ENCODE measurements around the gene DDX17. TPM values are rescaled to one million over a fixed set of nuclear protein-coding genes. Genes with fewer than 3 reads are reported as not detected.

DDX17 gene
- total RNA-seq, 1 experiment from 2014 or later, result 343 TPM

DNA sequence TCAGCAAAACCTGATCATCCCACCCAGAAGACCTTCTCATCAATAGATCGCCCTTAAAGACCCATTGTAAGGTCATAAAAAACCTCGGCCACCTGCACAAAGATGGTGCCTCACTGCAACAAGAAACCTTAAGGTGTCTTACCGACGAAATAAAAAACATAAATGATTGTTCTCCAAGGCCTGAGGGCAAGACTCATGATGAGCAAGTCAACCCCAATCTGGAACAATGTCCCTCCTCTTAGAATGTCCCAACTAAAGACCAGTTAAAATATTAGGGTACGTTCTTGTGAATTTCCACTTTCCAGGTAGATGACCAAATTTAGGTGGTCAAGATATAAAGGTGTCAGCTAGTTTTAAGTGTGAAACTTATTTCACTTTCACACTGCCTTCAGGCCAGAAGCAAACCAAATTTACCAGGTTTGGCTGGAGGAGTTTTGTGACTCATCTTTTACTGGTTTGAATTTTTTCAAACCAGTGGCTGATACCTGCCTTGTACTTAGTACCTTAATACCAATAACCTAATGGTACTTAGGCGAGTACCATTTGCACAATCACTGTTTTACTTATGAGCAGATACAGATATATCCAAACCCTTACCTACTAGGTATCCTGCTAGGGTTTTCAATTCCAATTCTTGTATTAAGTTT, 23.3 kb downstream of the DDX17 start:
- BruUV-seq (replicated peaks), result no TSS peak
- Histone ChIP-seq H3K4me1 (ENCODE audit: insufficient read depth, low read length, poor library complexity, severe bottlenecking) (peaks cover 7% of the 10 kb centered on the region), H3K4me3 (ENCODE audit: low read depth, low read length, poor library complexity, severe bottlenecking) (no peak overlapping the region), H3K9me3 (ENCODE audit: low read depth, low read length, poor library complexity, severe bottlenecking) (no peaks in the 10 kb centered on the region), H3K27ac (ENCODE audit: low read depth, low read length, poor library complexity, severe bottlenecking) (no peak overlapping the region), H3K27me3 (replicated peaks; ENCODE audit: insufficient read depth, low read depth, low read length, poor library complexity) (no peaks in the 10 kb centered on the region), H3K36me3 (ENCODE audit: insufficient read depth, low read length, poor library complexity, severe bottlenecking) (peaks cover 67% of the 10 kb centered on the region)
- DNase-seq (ENCODE audit: low spot score), result no peak
- ChIA-PET POLR2A (ENCODE audit: low non-redundant PET) (no interaction called here), CTCF (no interaction called here)
- intact Hi-C loops (cut with micrococcal nuclease; ENCODE audit: unreplicated experiment), result no loop called here
- TF ChIP-seq EZH2 (IDR thresholded peaks at IDR 0.05; ENCODE audit: borderline replicate concordance, low read depth, low read length, poor library complexity, severe bottlenecking) (no peak), CTCF (conservative IDR thresholded peaks at IDR 0.05; ENCODE audit: low read depth, low read length) (no peak)

DNA sequence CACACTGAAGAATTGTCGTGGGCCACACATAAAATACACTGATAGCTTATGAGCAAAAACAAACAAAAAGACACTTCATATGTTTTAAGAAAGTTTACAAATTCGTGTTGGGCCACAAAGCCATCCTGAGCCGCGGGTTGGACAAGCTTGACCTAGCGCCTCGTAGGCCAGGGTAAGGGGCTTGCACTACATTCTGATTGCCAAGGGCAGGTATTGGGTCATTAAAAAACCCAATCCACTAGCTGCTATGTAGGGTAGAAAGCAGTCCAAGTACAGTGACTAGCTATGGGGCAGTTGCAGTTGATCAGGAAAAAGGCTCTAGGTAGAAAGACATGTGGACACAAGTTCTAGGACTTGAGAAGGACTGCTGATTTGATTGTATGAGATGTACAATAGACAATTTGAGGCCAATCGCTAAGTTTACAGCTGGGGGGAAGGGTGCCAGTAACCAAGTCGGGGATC, 24.2 kb downstream of the DDX17 start:
- CTCF ChIA-PET, result no interaction called here

DNA sequence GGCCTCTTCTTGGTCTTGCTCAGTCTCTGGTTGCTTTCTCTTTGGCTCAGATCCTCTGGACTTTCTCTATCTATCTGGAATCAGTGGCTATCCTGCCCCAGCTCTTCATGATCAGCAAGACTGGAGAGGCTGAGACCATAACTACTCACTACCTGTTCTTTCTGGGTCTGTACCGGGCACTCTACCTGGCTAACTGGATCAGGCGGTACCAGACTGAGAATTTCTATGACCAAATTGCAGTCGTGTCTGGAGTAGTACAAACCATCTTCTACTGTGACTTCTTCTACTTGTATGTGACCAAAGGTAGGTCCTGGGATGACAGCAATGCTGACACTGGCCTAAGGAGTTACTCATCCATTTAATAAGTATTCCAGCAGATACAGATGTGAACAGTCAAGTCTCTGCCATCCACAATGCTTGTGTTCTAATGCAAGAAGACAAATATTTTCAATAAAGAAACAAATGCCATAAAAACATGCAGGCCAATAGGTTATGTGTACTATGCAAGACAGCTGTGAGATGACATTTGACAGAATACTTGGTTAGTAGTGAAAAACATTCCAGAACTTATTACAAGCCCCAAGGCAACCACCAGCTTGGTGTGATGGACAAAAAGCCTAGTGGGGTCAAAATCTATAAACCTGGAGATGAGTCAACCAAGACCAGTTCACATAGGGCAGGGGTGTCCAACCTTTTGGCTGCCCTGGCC, 24.8 kb downstream of the DDX17 start:
- ChIA-PET CTCF (no interaction called here), POLR2A (ENCODE audit: low non-redundant PET) (no interaction called here)
- DNase-seq (ENCODE audit: low spot score), result no peak
- Histone ChIP-seq H3K9me3 (ENCODE audit: low read depth, low read length, poor library complexity, severe bottlenecking) (no peaks in the 10 kb centered on the region), H3K4me3 (ENCODE audit: low read depth, low read length, poor library complexity, severe bottlenecking) (no peak overlapping the region), H3K36me3 (ENCODE audit: insufficient read depth, low read length, poor library complexity, severe bottlenecking) (peaks cover 53% of the 10 kb centered on the region), H3K27me3 (replicated peaks; ENCODE audit: insufficient read depth, low read depth, low read length, poor library complexity) (no peaks in the 10 kb centered on the region), H3K4me1 (ENCODE audit: insufficient read depth, low read length, poor library complexity, severe bottlenecking) (peaks cover 7% of the 10 kb centered on the region), H3K27ac (ENCODE audit: low read depth, low read length, poor library complexity, severe bottlenecking) (no peak overlapping the region)
- intact Hi-C loops (cut with micrococcal nuclease; ENCODE audit: unreplicated experiment), result no loop called here
- TF ChIP-seq EZH2 (IDR thresholded peaks at IDR 0.05; ENCODE audit: borderline replicate concordance, low read depth, low read length, poor library complexity, severe bottlenecking), result no peak
- no peak for TF ChIP-seq CTCF (conservative IDR thresholded peaks at IDR 0.05; ENCODE audit: low read depth, low read length)
- no TSS peak for BruUV-seq (replicated peaks)

More for the DNA sequence above, 24.2 kb downstream of the DDX17 start:
- Histone ChIP-seq H3K9me3 (ENCODE audit: low read depth, low read length, poor library complexity, severe bottlenecking) (no peaks in the 10 kb centered on the region), H3K27ac (ENCODE audit: low read depth, low read length, poor library complexity, severe bottlenecking) (no peak overlapping the region), H3K4me3 (ENCODE audit: low read depth, low read length, poor library complexity, severe bottlenecking) (no peak overlapping the region), H3K27me3 (replicated peaks; ENCODE audit: insufficient read depth, low read depth, low read length, poor library complexity) (no peaks in the 10 kb centered on the region), H3K36me3 (ENCODE audit: insufficient read depth, low read length, poor library complexity, severe bottlenecking) (peaks cover 59% of the 10 kb centered on the region), H3K4me1 (ENCODE audit: insufficient read depth, low read length, poor library complexity, severe bottlenecking) (peaks cover 7% of the 10 kb centered on the region)
- no peak for DNase-seq (ENCODE audit: low spot score)
- no TSS peak for BruUV-seq (replicated peaks)
- intact Hi-C loops (cut with micrococcal nuclease; ENCODE audit: unreplicated experiment), result no loop called here
- POLR2A ChIA-PET (ENCODE audit: low non-redundant PET), result no interaction called here
- TF ChIP-seq CTCF (conservative IDR thresholded peaks at IDR 0.05; ENCODE audit: low read depth, low read length), result no peak
- TF ChIP-seq EZH2 (IDR thresholded peaks at IDR 0.05; ENCODE audit: borderline replicate concordance, low read depth, low read length, poor library complexity, severe bottlenecking), result no peak
